Fibroblast of mammary gland (primary cell): Measurements from ENCODE around the gene EHMT2.

Experiments
- DNase-seq: peaks from one replicate; pipeline ENCODE4 v3.0.0-alpha.2; 2010; ENCODE audit warnings: low read depth
- H3K4me3 ChIP-seq: 2 replicates; pipeline ENCODE4 v1.5.1; 2011; ENCODE audit warnings: low read depth, mild to moderate bottlenecking, low read length, moderate library complexity; ENCODE audit not compliant: control insufficient read depth
- TF ChIP-seq, protein P1 (sequence below): conservative IDR thresholded peaks from 2 replicates; pipeline ENCODE4 v1.5.1; 2011; ENCODE audit warnings: low read depth, low read length, inconsistent platforms; ENCODE audit not compliant: control insufficient read depth, insufficient read depth

EHMT2 gene

DNA sequence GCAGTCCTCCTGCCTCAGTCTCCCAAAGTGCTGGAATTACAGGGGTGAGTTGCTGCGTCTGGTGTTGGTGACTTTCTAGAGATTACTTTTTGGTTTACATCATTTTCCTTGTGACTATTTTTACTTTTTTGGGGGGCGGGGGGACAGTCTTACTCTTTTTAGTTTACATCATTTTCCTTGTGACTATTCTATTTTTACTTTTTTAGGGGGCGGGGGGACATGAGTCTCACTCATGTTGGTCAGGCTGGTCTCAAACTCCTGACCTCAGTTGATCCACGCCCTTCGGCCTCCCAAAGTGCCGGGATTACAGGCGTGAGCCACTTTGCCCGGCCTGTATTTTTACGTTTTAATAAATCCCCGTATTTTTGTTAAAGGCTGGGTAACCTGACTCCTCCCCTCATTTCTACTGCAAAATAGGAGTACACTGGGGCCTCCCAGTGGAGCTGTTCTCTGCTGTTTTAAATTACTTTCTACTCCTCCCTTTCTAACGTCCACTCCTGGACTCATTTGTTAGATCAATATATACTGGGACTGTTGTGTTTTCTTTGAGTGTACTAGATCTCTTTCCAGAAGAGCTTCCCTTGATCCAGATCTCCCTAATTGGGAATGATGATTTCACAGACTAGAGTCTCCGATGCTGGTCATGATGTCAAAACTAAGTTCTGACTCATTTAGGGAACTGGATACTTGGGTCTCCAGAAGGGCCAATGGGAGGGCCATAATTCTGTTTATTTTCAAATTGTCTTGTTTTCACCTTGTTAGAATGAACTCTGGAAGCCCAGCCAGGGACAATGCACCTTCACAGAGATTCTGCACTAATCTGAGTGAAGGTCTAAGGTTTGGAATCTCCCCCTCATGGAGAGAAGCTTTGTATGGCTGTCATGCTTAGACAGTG lies 60.8 kb downstream of the EHMT2 start:
- H3K4me3 ChIP-seq = peak overlapping the region; percentile 92
- DNase-seq = peak; percentile 67
- TF ChIP-seq, protein P1, sequence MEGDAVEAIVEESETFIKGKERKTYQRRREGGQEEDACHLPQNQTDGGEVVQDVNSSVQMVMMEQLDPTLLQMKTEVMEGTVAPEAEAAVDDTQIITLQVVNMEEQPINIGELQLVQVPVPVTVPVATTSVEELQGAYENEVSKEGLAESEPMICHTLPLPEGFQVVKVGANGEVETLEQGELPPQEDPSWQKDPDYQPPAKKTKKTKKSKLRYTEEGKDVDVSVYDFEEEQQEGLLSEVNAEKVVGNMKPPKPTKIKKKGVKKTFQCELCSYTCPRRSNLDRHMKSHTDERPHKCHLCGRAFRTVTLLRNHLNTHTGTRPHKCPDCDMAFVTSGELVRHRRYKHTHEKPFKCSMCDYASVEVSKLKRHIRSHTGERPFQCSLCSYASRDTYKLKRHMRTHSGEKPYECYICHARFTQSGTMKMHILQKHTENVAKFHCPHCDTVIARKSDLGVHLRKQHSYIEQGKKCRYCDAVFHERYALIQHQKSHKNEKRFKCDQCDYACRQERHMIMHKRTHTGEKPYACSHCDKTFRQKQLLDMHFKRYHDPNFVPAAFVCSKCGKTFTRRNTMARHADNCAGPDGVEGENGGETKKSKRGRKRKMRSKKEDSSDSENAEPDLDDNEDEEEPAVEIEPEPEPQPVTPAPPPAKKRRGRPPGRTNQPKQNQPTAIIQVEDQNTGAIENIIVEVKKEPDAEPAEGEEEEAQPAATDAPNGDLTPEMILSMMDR = peak; percentile 6

DNA sequence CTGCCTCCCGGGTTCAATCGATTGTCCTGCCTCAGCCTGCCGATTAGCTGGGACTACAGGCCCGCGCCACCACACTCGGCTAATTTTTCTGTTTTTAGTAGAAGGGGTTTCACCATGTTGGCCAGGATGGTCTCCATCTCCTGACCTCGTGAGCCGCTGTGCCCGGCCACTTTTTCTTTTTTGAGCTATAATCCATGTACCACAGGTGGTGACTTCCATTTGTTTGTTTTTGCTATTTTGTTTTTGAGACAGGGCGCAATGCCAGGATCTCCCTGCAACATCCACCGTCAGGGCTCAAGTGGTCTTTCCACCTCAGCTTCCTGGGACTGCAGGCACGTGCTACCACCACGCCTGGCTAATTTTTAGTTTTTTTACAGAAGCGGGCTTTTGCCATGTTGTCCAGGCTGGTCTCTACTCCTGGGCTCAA lies 61.4 kb downstream of the EHMT2 start:
- H3K4me3 ChIP-seq = peak overlapping the region; percentile 92
- TF ChIP-seq, protein P1 = no peak
- no peak for DNase-seq

DNA sequence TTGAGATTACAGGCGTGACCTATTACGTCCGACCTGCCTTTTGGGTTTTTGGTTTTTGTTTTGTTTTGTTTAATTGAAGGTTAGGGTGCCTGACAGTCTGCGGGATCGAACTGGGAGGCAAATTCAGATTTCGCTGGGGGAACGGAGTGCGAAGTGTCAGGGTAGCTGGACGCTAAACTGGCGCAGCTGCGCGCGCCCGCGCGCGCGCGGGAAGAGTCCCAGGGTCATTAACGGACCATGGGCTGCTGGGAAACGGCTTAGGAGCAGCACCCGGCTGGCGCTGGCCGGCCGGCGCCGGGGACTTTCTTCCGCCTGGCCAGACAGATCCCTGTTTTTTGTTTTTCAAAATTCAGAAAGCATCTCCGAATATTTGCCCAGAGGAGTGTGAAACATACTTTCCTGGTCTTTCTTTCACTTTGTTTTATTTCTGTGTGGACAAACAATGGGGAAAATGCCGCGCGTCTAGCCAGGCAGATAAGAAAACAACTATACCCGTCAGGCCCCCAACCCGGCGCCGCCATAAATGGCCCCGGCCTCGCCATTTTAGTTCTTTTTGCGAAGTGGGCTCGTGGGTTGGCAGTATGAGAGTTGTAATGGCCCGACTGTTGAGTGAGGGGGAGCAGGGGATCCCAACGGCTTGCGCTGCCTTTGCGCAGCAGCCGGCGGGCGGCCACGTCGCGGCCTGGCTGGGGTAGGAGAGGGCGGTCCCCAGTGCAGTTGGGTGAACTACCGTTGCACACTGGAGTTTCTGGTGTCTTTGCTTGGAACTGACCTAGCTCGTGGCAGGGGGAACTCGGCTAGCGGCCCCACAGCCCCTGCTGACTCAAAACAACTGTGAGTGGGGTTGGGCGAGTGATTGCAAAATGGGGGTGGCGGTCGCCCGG lies 62.9 kb downstream of the EHMT2 start:
- TF ChIP-seq, protein P1 = no peak
- peak; percentile 88 for DNase-seq
- H3K4me3 ChIP-seq = peak overlapping the region; percentile 92

DNA sequence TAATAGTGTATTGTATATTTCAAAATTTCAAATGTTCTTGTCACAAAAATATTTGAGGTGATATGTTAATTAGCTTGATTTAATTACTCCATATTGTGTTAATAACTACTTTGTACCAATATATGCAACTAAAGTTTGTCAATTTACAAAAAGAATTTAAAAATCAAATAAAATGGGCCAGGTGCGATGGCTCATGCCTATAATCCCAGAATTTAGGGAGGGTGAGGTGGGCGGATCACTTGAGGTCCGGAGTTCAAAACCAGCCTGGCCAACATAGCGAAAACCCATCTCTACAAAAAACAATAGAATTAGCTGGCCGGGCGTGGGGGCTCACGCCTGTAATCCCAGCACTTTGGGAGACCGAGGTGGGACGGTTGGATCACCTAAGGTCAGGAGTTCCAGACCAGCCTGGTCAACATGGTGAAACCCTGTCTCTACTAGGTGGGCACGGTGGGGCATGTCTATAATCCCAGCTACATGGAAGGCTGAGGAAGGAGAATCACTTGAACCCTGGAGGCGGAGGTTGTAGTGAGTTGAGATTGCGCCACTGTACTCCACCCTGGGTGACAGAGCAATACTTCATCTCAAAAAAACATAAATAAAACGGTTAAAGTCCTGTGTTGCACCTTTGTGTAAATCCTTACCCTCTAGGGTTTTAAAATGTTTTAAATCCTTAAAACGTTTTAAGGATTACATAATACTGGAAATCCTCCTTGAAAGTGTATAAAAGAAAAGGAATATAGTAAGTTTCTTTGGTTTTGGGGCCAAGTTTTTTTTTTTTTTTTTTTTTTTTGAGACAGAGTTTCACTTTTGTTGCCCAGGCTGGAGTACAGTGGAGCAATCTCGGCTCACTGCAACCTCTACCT lies 65.9 kb downstream of the EHMT2 start:
- TF ChIP-seq, protein P1 = no peak
- no peak for DNase-seq
- H3K4me3 ChIP-seq = no peak overlapping the region

DNA sequence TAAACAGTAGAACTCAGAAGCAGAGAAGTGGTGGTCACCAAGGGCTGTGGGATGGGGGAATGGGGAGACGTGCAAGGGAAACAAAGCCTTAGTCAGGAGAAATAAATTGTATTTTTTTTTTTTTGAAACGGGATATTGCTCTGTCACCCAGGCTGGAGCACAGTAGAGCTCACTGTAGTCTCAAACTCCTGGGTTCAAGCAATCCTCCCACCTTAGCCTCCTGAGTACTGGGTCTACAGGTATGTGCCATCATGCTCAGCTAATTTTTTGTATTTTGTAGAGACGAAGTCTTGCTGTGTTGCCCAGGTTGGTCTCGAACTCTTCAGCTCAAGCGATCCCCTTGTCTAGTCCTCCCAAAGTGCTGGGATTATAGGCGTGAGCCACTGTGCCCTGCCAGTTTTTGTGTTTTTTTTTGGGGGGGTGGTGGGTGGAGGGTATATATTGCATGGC lies 66.6 kb downstream of the EHMT2 start:
- TF ChIP-seq, protein P1 = no peak
- DNase-seq = no peak
- H3K4me3 ChIP-seq = peak overlapping the region; percentile 90
